GM19099 (cell line): Measurements from ENCODE around the gene TBC1D1.

Experiments used
- POLR2A ChIP-seq: IDR thresholded peaks from 3 replicates; pipeline ENCODE4 v1.6.1; 2011; ENCODE audit warnings: low read depth; ENCODE audit not compliant: insufficient read length; ENCODE audit errors: extremely low read depth

The TBC1D1 gene

GRCh38 chr4:37934609-37935008 lies 43.7 kb downstream of the TBC1D1 start:
- TF ChIP-seq POLR2A, result no peak

- TF ChIP-seq POLR2A, result no peak
These were observed 44.1 kb downstream of the TBC1D1 start for GRCh38 chr4:37935026-37935425.

GRCh38 chr4:37936889-37937498 lies 46.1 kb downstream of the TBC1D1 start:
- TF ChIP-seq POLR2A, result no peak

GRCh38 chr4:37938208-37938607 lies 47.3 kb downstream of the TBC1D1 start:
- TF ChIP-seq POLR2A, result no peak

- no peak for TF ChIP-seq POLR2A
These were observed 55.8 kb downstream of the TBC1D1 start for GRCh38 chr4:37946503-37947179.

- TF ChIP-seq POLR2A, result no peak
These were observed 57.7 kb downstream of the TBC1D1 start for GRCh38 chr4:37948542-37948941.

GRCh38 chr4:37949636-37950426 lies 58.9 kb downstream of the TBC1D1 start:
- no peak for TF ChIP-seq POLR2A

GRCh38 chr4:37951461-37952352 lies 60.8 kb downstream of the TBC1D1 start:
- TF ChIP-seq POLR2A, result no peak

- TF ChIP-seq POLR2A, result no peak
These were observed 62.3 kb downstream of the TBC1D1 start for GRCh38 chr4:37953156-37953555.

- TF ChIP-seq POLR2A, result no peak
These were observed 62.9 kb downstream of the TBC1D1 start for GRCh38 chr4:37953620-37954293.

GRCh38 chr4:37956941-37957340 lies 66.1 kb downstream of the TBC1D1 start:
- TF ChIP-seq POLR2A, result no peak

- no peak for TF ChIP-seq POLR2A
These were observed 68.0 kb downstream of the TBC1D1 start for GRCh38 chr4:37958932-37959331.

GRCh38 chr4:37960098-37960497 lies 69.2 kb downstream of the TBC1D1 start, which contains the start of gene PTTG2:
Gene PTTG2 (plus strand): TSS chr4:37960398. CDS start chr4:37960435, 37 bp downstream.
- TF ChIP-seq POLR2A, result no peak

GRCh38 chr4:37960679-37961450 lies 70.0 kb downstream of the TBC1D1 start:
- TF ChIP-seq POLR2A, result no peak
